ENCODE results near the gene PSD2. TPM values are rescaled to one million over a fixed set of nuclear protein-coding genes. Genes with fewer than 3 reads are reported as not detected.

Gene PSD2
- total RNA-seq, 4 donors from 2014 or later = 0.10 TPM; not detected in 3

DNA sequence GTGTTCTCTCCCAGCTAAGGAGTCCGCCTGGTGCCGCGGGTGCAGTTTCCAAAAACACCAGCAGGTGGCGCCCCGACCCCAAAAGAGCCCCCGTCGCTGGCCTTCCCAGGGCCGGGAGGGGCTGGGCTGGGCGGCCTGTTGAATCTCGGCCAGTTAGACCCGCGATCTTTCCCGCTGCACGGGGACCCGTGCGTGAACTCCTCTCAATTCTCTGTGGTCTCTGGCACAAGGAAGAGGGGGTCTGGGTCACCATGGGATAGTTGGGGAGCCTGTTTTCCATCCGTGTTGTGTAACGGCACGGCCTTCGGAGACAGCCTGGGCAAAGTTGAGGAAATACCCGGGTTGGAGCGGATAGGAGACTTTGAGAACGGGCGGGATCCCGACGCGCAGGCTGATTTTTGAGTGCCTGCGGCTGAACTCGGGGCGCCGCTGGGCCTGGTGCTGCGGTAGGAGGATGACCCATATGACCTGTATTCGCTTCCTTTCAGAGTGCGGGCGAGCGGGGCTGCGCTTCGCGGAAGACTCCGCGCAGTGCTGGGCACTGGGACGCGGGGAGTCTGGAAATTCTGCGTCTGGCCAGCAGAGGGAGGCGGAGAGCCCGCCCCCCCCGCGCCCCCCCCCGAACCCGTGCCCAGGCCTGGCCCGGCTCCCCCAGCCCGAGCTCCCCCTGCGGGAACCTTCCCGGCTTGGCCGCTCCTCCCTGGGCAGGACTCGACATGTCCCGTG, 7.9 kb upstream of the PSD2 start:
- in situ Hi-C loops (cut with MboI; ENCODE audit: low sequenced_read_pairs in 4 of 4) (loop anchor here (5.0 to 25.0 kb wide), 10 partner anchors 47 to 575 kb away; partner anchors contain the start of gene SLC4A9 (in 1 of the 4)), intact Hi-C loops (cut with DNase I; ENCODE audit: low total_unique reads) (loop anchor here (1.0 to 5.0 kb wide), 7 partner anchors 57 to 370 kb away; partner anchors contain the start of gene NRG2)
- Histone ChIP-seq H3K4me1 (peaks cover 14 to 17% of the 10 kb centered on the region in 2 donors), H3K9me3 (no peaks in the 10 kb centered on the region), H3K27ac (peak overlapping the region; percentile 84 to 92 (median 88)), H3K27me3 (no peaks in the 10 kb centered on the region), H3K4me3 (peak overlapping the region; percentile 64 to 90 (median 67)), H3K36me3 (no peaks in the 10 kb centered on the region)
- TF ChIP-seq CTCF (IDR thresholded peaks at IDR 0.05 in 4 of 5, conservative IDR thresholded peaks at IDR 0.05 in 1 of 5) (peak; percentile 89 to 99 (median 97)), POLR2A (IDR thresholded peaks at IDR 0.05) (no peak)
- DNase-seq (peak; percentile 65 to 83), ATAC-seq (peak; percentile 77 to 79)

DNA sequence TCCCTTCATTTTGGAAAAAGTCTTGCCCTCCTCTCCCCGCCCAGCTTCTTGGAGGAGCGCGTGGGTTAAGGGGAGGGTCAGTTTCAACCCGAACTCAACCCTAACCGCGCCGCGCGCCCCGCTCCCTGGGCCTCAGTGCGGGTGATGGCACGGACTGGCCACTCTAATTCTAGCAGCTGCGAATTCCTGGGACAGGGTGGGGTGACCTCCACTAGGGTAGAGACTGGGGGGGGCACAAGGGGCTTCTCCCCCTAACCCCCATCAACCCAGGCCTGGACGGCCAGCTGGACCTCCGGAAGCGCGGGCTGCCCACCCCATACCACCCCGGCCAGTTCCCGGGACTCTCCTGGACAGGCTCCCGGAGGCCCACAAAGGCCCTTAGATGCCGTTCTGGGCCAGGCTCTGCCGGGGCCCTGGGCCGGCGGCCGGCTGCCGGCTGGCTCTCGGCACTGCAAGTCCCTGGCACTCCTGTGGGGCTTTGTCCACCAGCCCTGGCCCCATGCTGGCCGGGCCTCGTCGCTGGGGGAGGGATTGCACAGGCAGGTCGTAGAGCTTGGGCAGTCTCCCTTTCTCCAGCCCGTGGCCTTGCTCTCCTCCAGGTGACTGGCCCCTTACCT, 7.2 kb upstream of the PSD2 start:
- ATAC-seq = peak; percentile 61
- peaks cover 14 to 17% of the 10 kb centered on the region in 2 donors for H3K4me1 ChIP-seq
- peak overlapping the region; percentile 84 to 92 (median 88) for H3K27ac ChIP-seq
- H3K27me3 ChIP-seq = no peaks in the 10 kb centered on the region
- no peaks in the 10 kb centered on the region for H3K9me3 ChIP-seq
- peak overlapping the region; percentile 64 to 90 (median 67) for H3K4me3 ChIP-seq
- intact Hi-C loops (cut with DNase I; ENCODE audit: low total_unique reads) = loop anchor here (1.0 to 5.0 kb wide), 3 partner anchors 76 to 284 kb away; no protein-coding TSS in a partner anchor
- peak in 1 of 2 donors; percentile 68 for DNase-seq
- H3K36me3 ChIP-seq = no peaks in the 10 kb centered on the region
- TF ChIP-seq POLR2A (IDR thresholded peaks at IDR 0.05) (no peak), CTCF (IDR thresholded peaks at IDR 0.05 in 4 of 5, conservative IDR thresholded peaks at IDR 0.05 in 1 of 5) (peak in 1 of 5 experiments; percentile 5)
- in situ Hi-C loops (cut with MboI; ENCODE audit: low sequenced_read_pairs in 4 of 4) = loop anchor here (5.0 to 25.0 kb wide), 10 partner anchors 46 to 574 kb away; partner anchors contain the start of gene SLC4A9 (in 1 of the 4)

DNA sequence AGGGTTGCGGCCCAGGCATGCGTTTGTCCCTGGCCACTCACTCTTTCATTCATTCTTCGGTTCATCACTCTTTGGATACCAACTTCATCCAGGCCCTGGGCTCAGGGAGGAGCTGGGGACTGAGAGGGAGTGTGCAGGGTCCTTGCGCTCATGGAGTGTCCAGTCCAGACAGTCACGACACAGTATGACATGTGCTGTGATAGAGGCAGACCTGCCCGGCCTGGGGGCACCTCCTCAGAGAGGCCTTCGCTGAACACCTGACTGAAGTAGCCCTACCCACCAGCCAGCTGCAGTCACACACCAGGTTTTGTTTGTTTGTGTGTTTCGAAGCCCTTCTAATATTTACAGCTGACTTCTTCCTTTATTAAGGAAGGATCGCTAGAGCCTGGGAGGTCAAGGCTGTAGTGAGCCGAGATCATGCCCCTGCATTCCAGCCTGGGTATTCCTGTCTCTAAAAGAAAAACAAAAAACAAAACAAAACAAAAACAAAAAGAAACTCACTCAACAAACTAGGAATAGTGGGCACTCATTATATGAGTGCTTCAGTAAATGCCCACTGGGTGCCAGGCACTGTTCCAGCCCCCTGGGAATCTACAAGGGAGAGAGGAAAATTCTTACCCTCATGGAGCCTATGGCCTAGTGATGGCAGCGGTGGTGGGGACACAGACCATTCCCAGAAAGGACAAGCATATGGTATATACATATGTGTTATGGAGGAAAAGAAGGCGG, 6.3 kb upstream of the PSD2 start:
- Histone ChIP-seq H3K4me1 (peaks cover 14 to 17% of the 10 kb centered on the region in 2 donors), H3K36me3 (no peaks in the 10 kb centered on the region), H3K27ac (peak overlapping the region; percentile 84 to 92 (median 88)), H3K4me3 (no peak overlapping the region), H3K27me3 (no peaks in the 10 kb centered on the region), H3K9me3 (no peaks in the 10 kb centered on the region)
- intact Hi-C loops (cut with DNase I; ENCODE audit: low total_unique reads) (loop anchor here (5.0 kb wide), 2 partner anchors 163 to 283 kb away; no protein-coding TSS in a partner anchor), in situ Hi-C loops (cut with MboI; ENCODE audit: low sequenced_read_pairs in 4 of 4) (loop anchor here (5.0 to 25.0 kb wide), 10 partner anchors 46 to 573 kb away; partner anchors contain the start of gene SLC4A9 (in 1 of the 4))
- no peak for ATAC-seq
- no peak for DNase-seq
- TF ChIP-seq POLR2A (IDR thresholded peaks at IDR 0.05) (no peak), CTCF (IDR thresholded peaks at IDR 0.05 in 4 of 5, conservative IDR thresholded peaks at IDR 0.05 in 1 of 5) (no peak)

GRCh38 chr5:139789845-139790189, 5.8 kb upstream of the PSD2 start:
- Histone ChIP-seq H3K27ac (no peak overlapping the region), H3K4me3 (no peak overlapping the region), H3K9me3 (no peaks in the 10 kb centered on the region), H3K27me3 (no peaks in the 10 kb centered on the region), H3K36me3 (no peaks in the 10 kb centered on the region), H3K4me1 (peaks cover 14 to 17% of the 10 kb centered on the region in 2 donors)
- ATAC-seq (no peak), DNase-seq (no peak)
- TF ChIP-seq POLR2A (IDR thresholded peaks at IDR 0.05) (no peak), CTCF (IDR thresholded peaks at IDR 0.05 in 4 of 5, conservative IDR thresholded peaks at IDR 0.05 in 1 of 5) (no peak)
- in situ Hi-C loops (cut with MboI; ENCODE audit: low sequenced_read_pairs in 4 of 4) = loop anchor here (5.0 to 25.0 kb wide), 11 partner anchors 45 to 572 kb away; partner anchors contain the start of gene SLC4A9 (in 1 of the 4)
- intact Hi-C loops (cut with DNase I; ENCODE audit: low total_unique reads) = loop anchor here (5.0 kb wide), 2 partner anchors 162 to 282 kb away; no protein-coding TSS in a partner anchor

Measured in gastrocnemius medialis (tissue), 4 donors.